HEK293 (cell line): Measurements from ENCODE around the gene FRY.

Source experiments
- CTCF ChIA-PET: fragments of 350-600 bp; formaldehyde crosslinking; extraction: SDS; loops from one replicate; lab custom pipeline; 2021; ENCODE audit warnings: antibody characterized with exemption; lab: Yijun Ruan, JAX
- POLR2A ChIA-PET: fragments of 300-600 bp; formaldehyde crosslinking; extraction: SDS; loops from one replicate; lab custom pipeline; 2020; ENCODE audit warnings: antibody characterized with exemption, inconsistent platforms; lab: Yijun Ruan, JAX
- H3K27ac ChIP-seq: fragments of 200-500 bp; sonication (Bioruptor generic); 2 replicates; pipeline ENCODE4 v1.5.1; 2014; ENCODE audit warnings: low read depth, low read length, control low read depth, inconsistent platforms; ENCODE audit errors: extremely low read depth
- H3K36me3 ChIP-seq, 2 experiments: fragments of 200-500 bp in 1 of 2; sonication (Bioruptor generic) in 1 of 2; 1 replicate in 1 of 2; 2 replicates in 1 of 2; pipeline ENCODE4 v1.5.1; 2014 to 2017; ENCODE audit warnings: inconsistent platforms in 2 of 2, low read length in 2 of 2; ENCODE audit not compliant: control insufficient read depth in 2 of 2, insufficient read depth in 1 of 2
- H3K4me1 ChIP-seq: fragments of 200-500 bp; sonication (Bioruptor generic); 2 replicates; pipeline ENCODE4 v1.5.1; 2014; ENCODE audit warnings: mild to moderate bottlenecking, low read length, inconsistent platforms; ENCODE audit not compliant: control insufficient read depth, insufficient read depth
- H3K4me3 ChIP-seq: 2 replicates; pipeline ENCODE4 v1.5.1; 2011; ENCODE audit warnings: low read depth, mild to moderate bottlenecking, control low read depth, low read length, moderate library complexity
- H3K9me3 ChIP-seq: fragments of 200-500 bp; sonication (Bioruptor generic); 2 replicates; pipeline ENCODE4 v1.5.1; 2014; ENCODE audit warnings: low read depth, low read length, inconsistent platforms; ENCODE audit not compliant: control insufficient read depth, insufficient read depth
- KLF8 ChIP-seq: fragments of 450-650 bp; formaldehyde crosslinking; IDR thresholded peaks from 2 replicates; pipeline ENCODE4 v1.5.1; 2016; ENCODE audit warnings: missing biosample characterization, missing genetic modification characterization
- MEIS1 ChIP-seq: sonication (generic); formaldehyde crosslinking; IDR thresholded peaks from 2 replicates; pipeline ENCODE4 v1.8.1; 2022; ENCODE audit warnings: missing genetic modification reagents, mild to moderate bottlenecking, borderline replicate concordance
- MYNN ChIP-seq: fragments of 450-650 bp; formaldehyde crosslinking; IDR thresholded peaks from 2 replicates; pipeline ENCODE4 v1.5.1; 2016; ENCODE audit warnings: missing biosample characterization, missing genetic modification characterization, borderline replicate concordance
- SETDB1 ChIP-seq: IDR thresholded peaks from one replicate; pipeline ENCODE4 v1.6.1; 2017; ENCODE audit warnings: mild to moderate bottlenecking, low read length, moderate library complexity, mixed read lengths; ENCODE audit not compliant: insufficient read length
- ZBTB11 ChIP-seq: fragments of 450-650 bp; formaldehyde crosslinking; conservative IDR thresholded peaks from 2 replicates; pipeline ENCODE4 v1.5.1; 2016; ENCODE audit warnings: low read depth, missing biosample characterization, missing genetic modification characterization
- ZBTB7A ChIP-seq: fragments of 450-650 bp; formaldehyde crosslinking; IDR thresholded peaks from 2 replicates; pipeline ENCODE4 v1.5.1; 2016; ENCODE audit warnings: low read depth, missing biosample characterization, missing genetic modification characterization
- ZEB2 ChIP-seq: fragments of 450-650 bp; formaldehyde crosslinking; IDR thresholded peaks from 2 replicates; pipeline ENCODE4 v1.5.1; 2016; ENCODE audit warnings: missing biosample characterization, missing genetic modification characterization
- ZFP3 ChIP-seq: fragments of 450-650 bp; formaldehyde crosslinking; IDR thresholded peaks from 2 replicates; pipeline ENCODE4 v1.5.1; 2016; ENCODE audit warnings: low read depth, missing biosample characterization, missing genetic modification characterization
- ZFP41 ChIP-seq: fragments of 450-650 bp; formaldehyde crosslinking; IDR thresholded peaks from 2 replicates; pipeline ENCODE4 v1.5.1; 2016; ENCODE audit warnings: missing biosample characterization, missing genetic modification characterization, borderline replicate concordance
- ZNF140 ChIP-seq: fragments of 450-650 bp; formaldehyde crosslinking; IDR thresholded peaks from 2 replicates; pipeline ENCODE4 v1.5.1; 2016; ENCODE audit warnings: missing biosample characterization, missing genetic modification characterization
- ZNF148 ChIP-seq: fragments of 450-650 bp; formaldehyde crosslinking; IDR thresholded peaks from 2 replicates; pipeline ENCODE4 v1.5.0; 2017; ENCODE audit warnings: missing biosample characterization, missing genetic modification characterization, borderline replicate concordance
- ZNF354C ChIP-seq: fragments of 450-650 bp; formaldehyde crosslinking; IDR thresholded peaks from 2 replicates; pipeline ENCODE4 v1.5.1; 2016; ENCODE audit warnings: missing biosample characterization, missing genetic modification characterization, low read depth, borderline replicate concordance
- ZNF398 ChIP-seq: fragments of 450-650 bp; formaldehyde crosslinking; IDR thresholded peaks from 2 replicates; pipeline ENCODE4 v1.5.1; 2017; ENCODE audit warnings: missing biosample characterization, missing genetic modification characterization
- ZNF561 ChIP-seq: fragments of 450-650 bp; IDR thresholded peaks from 2 replicates; pipeline ENCODE4 v1.5.1; 2018; ENCODE audit warnings: missing biosample characterization, missing genetic modification characterization, borderline replicate concordance
- ZNF580 ChIP-seq: fragments of 450-650 bp; formaldehyde crosslinking; IDR thresholded peaks from 2 replicates; pipeline ENCODE4 v1.5.1; 2016; ENCODE audit warnings: missing biosample characterization, missing genetic modification characterization
- ZNF660 ChIP-seq: fragments of 450-650 bp; IDR thresholded peaks from 2 replicates; pipeline ENCODE4 v1.5.1; 2018; ENCODE audit warnings: missing biosample characterization, mild to moderate bottlenecking, missing genetic modification characterization
- ZNF791 ChIP-seq: fragments of 450-650 bp; formaldehyde crosslinking; IDR thresholded peaks from 2 replicates; pipeline ENCODE4 v1.5.1; 2016; ENCODE audit warnings: missing biosample characterization, missing genetic modification characterization
- ZNF792 ChIP-seq: fragments of 450-650 bp; formaldehyde crosslinking; IDR thresholded peaks from 2 replicates; pipeline ENCODE4 v1.5.1; 2016; ENCODE audit warnings: missing biosample characterization, missing genetic modification characterization
- TF ChIP-seq, protein P1 (sequence below): fragments of 450-650 bp; formaldehyde crosslinking; IDR thresholded peaks from 2 replicates; pipeline ENCODE4 v1.5.1; 2016; ENCODE audit warnings: missing biosample characterization, missing genetic modification characterization

Gene FRY

DNA sequence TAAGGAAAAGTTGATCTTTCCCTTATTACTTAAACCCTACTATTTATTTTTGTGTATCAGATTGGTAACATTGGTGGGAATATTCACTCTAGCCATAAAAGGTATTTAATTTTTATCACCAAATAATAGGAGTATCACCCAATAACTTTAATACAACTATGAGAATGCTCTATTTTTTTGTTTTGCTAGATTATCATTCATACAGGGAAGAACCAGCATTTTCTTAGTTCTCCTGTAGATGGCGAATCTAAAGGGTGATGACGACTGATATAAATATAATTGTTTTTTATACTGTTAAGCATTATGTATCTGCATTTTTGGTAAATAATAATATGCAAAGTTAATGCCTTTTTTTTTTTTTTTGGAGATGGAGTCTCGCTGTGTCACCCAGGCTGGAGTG, 7.9 kb upstream of the FRY start:
- ChIA-PET CTCF (interaction anchor here (0.6 to 0.7 kb wide), 2 partner anchors 9 to 1018 kb away, joined by 3 read pairs; no protein-coding TSS in a partner anchor), POLR2A (no interaction called here)
- no peaks in the 10 kb centered on the region for H3K4me1 ChIP-seq
- H3K27ac ChIP-seq = no peak overlapping the region
- no peaks in the 10 kb centered on the region for H3K36me3 ChIP-seq
- no peak overlapping the region for H3K4me3 ChIP-seq
- TF ChIP-seq SETDB1 (no peak), ZFP41 (tag by site-specific recombination) (no peak), ZNF791 (tag by site-specific recombination) (no peak), ZNF580 (tag by site-specific recombination) (no peak), ZEB2 (tag by site-specific recombination) (no peak), ZNF398 (tag by site-specific recombination) (no peak), ZNF148 (tag by site-specific recombination) (no peak), ZNF354C (tag by site-specific recombination) (no peak), ZFP3 (tag by site-specific recombination) (no peak), MEIS1 (CRISPR knock-in tag) (no peak), ZNF660 (tag by site-specific recombination) (no peak), ZBTB11 (tag by site-specific recombination) (no peak), ZBTB7A (tag by site-specific recombination) (no peak), MYNN (tag by site-specific recombination) (no peak), ZNF140 (tag by site-specific recombination) (no peak), ZNF561 (tag by site-specific recombination) (no peak), ZNF792 (tag by site-specific recombination) (no peak), KLF8 (tag by site-specific recombination) (no peak)
- TF ChIP-seq, protein P1, sequence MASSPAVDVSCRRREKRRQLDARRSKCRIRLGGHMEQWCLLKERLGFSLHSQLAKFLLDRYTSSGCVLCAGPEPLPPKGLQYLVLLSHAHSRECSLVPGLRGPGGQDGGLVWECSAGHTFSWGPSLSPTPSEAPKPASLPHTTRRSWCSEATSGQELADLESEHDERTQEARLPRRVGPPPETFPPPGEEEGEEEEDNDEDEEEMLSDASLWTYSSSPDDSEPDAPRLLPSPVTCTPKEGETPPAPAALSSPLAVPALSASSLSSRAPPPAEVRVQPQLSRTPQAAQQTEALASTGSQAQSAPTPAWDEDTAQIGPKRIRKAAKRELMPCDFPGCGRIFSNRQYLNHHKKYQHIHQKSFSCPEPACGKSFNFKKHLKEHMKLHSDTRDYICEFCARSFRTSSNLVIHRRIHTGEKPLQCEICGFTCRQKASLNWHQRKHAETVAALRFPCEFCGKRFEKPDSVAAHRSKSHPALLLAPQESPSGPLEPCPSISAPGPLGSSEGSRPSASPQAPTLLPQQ (tag by site-specific recombination) = no peak
- H3K9me3 ChIP-seq = no peaks in the 10 kb centered on the region
